ENCODE measurements around the gene TIAM2. TPM values are rescaled to one million over a fixed set of nuclear protein-coding genes. Genes with fewer than 3 reads are reported as not detected.

TIAM2 gene
- total and polyA plus RNA-seq, 10 of the 15 experiments (the other 5 are each of a cell fraction or from before 2014, with no cell fraction given): 1.1 to 10.5 (median 2.3) TPM

DNA sequence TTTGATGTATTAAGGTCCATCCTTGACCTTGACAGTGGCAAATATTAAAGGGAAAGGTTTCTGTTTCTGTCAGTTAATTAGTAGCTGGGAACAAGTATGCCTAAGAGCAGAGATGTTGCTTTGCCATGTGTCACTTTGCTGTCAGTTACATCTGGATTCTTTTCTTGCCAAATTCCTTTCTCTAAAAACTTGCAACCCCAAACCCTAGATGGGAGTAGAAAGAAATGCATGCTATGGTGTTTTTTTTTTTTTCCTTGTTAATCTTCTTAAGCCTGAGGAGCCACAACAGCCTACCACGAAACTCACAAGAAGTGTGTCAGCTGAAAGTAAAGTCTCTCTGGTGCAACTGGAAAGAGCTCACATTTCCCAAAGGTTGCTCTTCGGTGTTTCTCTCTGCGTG, 250.7 kb downstream of the TIAM2 start:
- FAIRE-seq (no peak), ATAC-seq (no peak), DNase-seq (ENCODE audit: low read depth, low spot score) (no peak)
- ChIA-PET CTCF (interaction anchor here (1.0 to 8.5 kb wide), 6 partner anchors 12 to 318 kb away, joined by 3 to 228 read pairs (median 12); no protein-coding TSS in a partner anchor), POLR2A (no interaction called here), RAD21 (ENCODE audit: unreplicated experiment) (interaction anchor here (1.1 to 10.1 kb wide), 2 partner anchors 64 to 67 kb away, joined by 3 to 178 read pairs; no protein-coding TSS in a partner anchor), SMC1A (ENCODE audit: uncharacterized antibody, unreplicated experiment) (interaction anchor here (0.9 to 11.0 kb wide), 4 partner anchors 9 to 318 kb away, joined by 3 to 224 read pairs (median 4); no protein-coding TSS in a partner anchor)
- Histone ChIP-seq H3K27me3 (replicated peaks in 1 of 2; ENCODE audit: control insufficient read depth in 2 of 2, insufficient read depth in 2 of 2, low read length in 1 of 2) (no peaks in the 10 kb centered on the region), H3K9me3 (replicated peaks; ENCODE audit: control insufficient read depth, insufficient read depth, low read length) (no peaks in the 10 kb centered on the region), H3K36me3 (ENCODE audit: control insufficient read depth in 2 of 2, insufficient read depth in 2 of 2, low read length in 1 of 2) (peaks cover 6 to 9% of the 10 kb centered on the region in 2 experiments), H3K27ac (ENCODE audit: control insufficient read depth, insufficient read depth) (no peak overlapping the region), H3K9ac (ENCODE audit: control insufficient read depth, insufficient read depth, low read length) (no peak overlapping the region), H4K20me1 (ENCODE audit: control insufficient read depth, insufficient read depth) (no peaks in the 10 kb centered on the region), H3K4me2 (ENCODE audit: control insufficient read depth, insufficient read depth) (no peak overlapping the region), H3K4me1 (ENCODE audit: control insufficient read depth, insufficient read depth, low read length) (peaks cover 4% of the 10 kb centered on the region; the same call in 1 of the 2 replicates), H3K4me3 (no peak overlapping the region), H2AFZ (ENCODE audit: control insufficient read depth, low read depth, low read length) (no peak overlapping the region), H3K79me2 (ENCODE audit: control insufficient read depth, insufficient read depth, low read length) (no peaks in the 10 kb centered on the region)
- BruUV-seq (replicated peaks): TSS peak; percentile 26
- intact Hi-C loops (cut with micrococcal nuclease; ENCODE audit: unreplicated experiment): loop anchor here (5.0 to 10.0 kb wide), 2 partner anchors 381 to 569 kb away; no protein-coding TSS in a partner anchor
- in situ Hi-C loops (cut with MboI): no loop called here
- WGBS (ENCODE audit: insufficient coverage, insufficient replicate concordance, low lambda C conversion rate, missing lambda C conversion rate): 93% methylated on average over 3 of the region's 3 CpGs
- no peak for TF ChIP-seq NFYB (IDR thresholded peaks at IDR 0.05; ENCODE audit: insufficient read depth, low read depth, low read length)
- no peak for TF ChIP-seq CBX5 (IDR thresholded peaks at IDR 0.05; ENCODE audit: low read depth)
- TF ChIP-seq ETV6 (conservative IDR thresholded peaks at IDR 0.05 in 1 of 2, IDR thresholded peaks at IDR 0.05 in 1 of 2; ENCODE audit: borderline replicate concordance in 1 of 2, low read depth in 1 of 2): no peak
- TF ChIP-seq ZNF384 (IDR thresholded peaks at IDR 0.05; ENCODE audit: borderline replicate concordance, low read depth, low read length): no peak
- TF ChIP-seq, protein P1, sequence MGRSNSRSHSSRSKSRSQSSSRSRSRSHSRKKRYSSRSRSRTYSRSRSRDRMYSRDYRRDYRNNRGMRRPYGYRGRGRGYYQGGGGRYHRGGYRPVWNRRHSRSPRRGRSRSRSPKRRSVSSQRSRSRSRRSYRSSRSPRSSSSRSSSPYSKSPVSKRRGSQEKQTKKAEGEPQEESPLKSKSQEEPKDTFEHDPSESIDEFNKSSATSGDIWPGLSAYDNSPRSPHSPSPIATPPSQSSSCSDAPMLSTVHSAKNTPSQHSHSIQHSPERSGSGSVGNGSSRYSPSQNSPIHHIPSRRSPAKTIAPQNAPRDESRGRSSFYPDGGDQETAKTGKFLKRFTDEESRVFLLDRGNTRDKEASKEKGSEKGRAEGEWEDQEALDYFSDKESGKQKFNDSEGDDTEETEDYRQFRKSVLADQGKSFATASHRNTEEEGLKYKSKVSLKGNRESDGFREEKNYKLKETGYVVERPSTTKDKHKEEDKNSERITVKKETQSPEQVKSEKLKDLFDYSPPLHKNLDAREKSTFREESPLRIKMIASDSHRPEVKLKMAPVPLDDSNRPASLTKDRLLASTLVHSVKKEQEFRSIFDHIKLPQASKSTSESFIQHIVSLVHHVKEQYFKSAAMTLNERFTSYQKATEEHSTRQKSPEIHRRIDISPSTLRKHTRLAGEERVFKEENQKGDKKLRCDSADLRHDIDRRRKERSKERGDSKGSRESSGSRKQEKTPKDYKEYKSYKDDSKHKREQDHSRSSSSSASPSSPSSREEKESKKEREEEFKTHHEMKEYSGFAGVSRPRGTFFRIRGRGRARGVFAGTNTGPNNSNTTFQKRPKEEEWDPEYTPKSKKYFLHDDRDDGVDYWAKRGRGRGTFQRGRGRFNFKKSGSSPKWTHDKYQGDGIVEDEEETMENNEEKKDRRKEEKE (IDR thresholded peaks at IDR 0.05): no peak
- no peak for TF ChIP-seq HDAC2 (IDR thresholded peaks at IDR 0.05)
- no peak for TF ChIP-seq MTA3 (IDR thresholded peaks at IDR 0.05; ENCODE audit: borderline replicate concordance, low read length)
- TF ChIP-seq SUPT20H (IDR thresholded peaks at IDR 0.05; ENCODE audit: borderline replicate concordance, control insufficient read depth, low read depth, low read length): no peak
- TF ChIP-seq NFXL1 (IDR thresholded peaks at IDR 0.05; ENCODE audit: borderline replicate concordance): no peak
- TF ChIP-seq FOXK2 (IDR thresholded peaks at IDR 0.05): no peak
- no peak for TF ChIP-seq TCF3 (IDR thresholded peaks at IDR 0.05; ENCODE audit: borderline replicate concordance, insufficient read depth, low read depth, low read length)
- TF ChIP-seq, protein P2, sequence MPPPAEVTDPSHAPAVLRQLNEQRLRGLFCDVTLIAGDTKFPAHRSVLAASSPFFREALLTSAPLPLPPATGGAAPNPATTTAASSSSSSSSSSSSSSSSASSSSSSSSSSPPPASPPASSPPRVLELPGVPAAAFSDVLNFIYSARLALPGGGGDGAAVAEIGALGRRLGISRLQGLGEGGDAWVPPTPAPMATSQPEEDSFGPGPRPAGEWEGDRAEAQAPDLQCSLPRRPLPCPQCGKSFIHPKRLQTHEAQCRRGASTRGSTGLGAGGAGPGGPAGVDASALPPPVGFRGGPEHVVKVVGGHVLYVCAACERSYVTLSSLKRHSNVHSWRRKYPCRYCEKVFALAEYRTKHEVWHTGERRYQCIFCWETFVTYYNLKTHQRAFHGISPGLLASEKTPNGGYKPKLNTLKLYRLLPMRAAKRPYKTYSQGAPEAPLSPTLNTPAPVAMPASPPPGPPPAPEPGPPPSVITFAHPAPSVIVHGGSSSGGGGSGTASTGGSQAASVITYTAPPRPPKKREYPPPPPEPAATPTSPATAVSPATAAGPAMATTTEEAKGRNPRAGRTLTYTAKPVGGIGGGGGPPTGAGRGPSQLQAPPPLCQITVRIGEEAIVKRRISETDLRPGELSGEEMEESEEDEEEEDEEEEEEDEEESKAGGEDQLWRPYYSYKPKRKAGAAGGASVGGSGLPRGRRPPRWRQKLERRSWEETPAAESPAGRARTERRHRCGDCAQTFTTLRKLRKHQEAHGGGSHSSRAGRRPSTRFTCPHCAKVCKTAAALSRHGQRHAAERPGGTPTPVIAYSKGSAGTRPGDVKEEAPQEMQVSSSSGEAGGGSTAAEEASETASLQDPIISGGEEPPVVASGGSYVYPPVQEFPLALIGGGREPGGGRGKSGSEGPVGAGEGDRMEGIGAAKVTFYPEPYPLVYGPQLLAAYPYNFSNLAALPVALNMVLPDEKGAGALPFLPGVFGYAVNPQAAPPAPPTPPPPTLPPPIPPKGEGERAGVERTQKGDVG (CRISPR knock-in tag; IDR thresholded peaks at IDR 0.05): no peak
- no peak for TF ChIP-seq MEF2B (IDR thresholded peaks at IDR 0.05; ENCODE audit: partially characterized antibody, poor library complexity, severe bottlenecking)
- TF ChIP-seq CREB1 (IDR thresholded peaks at IDR 0.05; ENCODE audit: low read depth): no peak
- TF ChIP-seq NFYA (IDR thresholded peaks at IDR 0.05; ENCODE audit: borderline replicate concordance, low read depth, low read length): no peak

Measured in GM12878 (cell line).